Stimulated activated CD4-positive, alpha-beta T cell treated with anti-CD3 and anti-CD28 coated beads, Interleukin-1b, Interleukin-23, amount 100 ng/mL, for 48 hours (primary cell): ENCODE data around the gene HOXD8.

Source experiments
- DNase-seq: peaks from one replicate; pipeline ENCODE4 v3.0.0-alpha.2; 2020

HOXD8 gene

DNA sequence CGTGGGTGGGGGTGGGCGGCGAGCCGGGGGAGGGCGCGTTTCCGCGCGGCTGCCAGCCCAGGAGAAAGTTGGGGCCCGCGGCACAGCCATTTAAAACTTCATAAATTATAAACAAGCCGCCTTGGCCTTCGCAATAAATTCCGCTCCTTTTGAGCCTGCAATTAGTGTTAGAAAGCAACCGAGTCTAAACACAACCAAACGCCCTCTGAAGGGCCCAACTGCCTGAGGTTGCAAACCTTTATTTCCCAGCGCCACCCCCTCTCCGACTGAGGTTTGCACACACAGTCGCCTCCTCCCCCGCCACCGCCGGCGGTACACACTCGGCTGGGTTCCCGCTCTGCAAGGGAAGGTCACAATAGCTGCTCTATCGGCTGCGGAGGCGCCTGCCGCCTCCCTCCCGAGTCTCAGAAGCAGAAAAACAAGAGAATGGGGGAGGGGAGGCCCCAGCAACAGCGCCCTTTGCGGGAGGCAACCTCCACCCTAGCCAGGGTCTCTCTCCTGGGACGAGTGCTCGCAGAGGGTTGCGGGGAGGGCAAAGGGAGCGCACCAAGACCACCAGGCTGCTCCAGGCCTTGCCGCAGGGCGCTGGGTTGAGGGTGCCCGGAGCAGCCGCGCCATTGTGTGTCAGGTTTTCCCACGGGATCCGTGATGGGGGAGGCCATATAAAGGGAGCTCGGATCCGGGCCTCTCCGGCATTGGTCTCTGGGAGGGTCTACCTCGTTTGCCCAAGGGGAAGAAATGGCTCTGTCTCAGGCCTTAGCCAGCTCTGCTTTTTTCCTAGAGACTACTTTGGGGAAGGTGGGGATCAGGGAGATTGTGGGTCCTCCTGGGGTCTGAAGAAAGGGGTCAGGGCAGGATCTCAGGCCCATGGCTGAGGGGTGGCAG lies 45.6 kb downstream of the HOXD8 start:
- no peak for DNase-seq

DNA sequence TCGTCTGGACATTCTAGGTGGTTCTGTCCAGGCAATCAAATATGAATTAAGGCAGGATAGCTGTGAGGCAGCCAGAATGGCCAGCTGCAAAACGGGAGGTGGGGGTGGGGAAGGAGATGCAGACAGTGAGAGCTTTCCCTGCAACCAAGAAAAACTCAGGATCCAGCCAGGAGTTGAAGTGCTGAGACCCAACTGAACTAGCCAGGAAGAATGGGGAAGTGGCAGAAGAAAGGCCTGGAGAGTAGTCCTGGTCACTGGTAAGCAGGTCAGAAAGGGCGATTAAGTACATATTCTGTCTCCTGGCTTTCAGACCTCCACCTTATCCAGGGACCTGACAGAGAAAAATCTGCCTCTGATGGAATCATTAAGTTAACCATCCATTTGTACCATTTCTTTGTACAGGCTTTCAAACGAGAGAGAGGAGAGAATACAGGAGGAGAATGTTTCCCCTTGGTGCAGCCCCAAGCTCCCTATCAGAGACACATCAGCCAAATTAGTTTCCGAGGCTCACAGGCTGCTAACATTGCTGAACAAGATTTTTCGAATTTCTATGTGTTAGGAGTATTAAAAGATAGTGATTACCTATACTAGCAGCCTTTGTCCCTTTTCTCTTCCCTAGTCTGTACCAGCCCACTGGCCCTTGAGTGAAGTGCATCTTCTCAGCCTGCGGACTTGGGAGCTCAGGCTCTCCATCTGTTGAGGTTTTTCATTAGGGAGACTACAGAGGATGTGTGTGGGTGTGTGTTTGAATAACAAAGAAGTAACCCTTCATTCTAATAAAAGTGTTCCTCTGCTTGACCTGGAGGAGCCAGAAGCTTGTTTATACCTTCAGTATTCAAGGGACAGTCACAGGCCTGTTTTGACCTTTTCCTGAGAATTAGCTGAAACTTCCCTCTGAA lies 46.5 kb downstream of the HOXD8 start:
- no peak for DNase-seq

DNA sequence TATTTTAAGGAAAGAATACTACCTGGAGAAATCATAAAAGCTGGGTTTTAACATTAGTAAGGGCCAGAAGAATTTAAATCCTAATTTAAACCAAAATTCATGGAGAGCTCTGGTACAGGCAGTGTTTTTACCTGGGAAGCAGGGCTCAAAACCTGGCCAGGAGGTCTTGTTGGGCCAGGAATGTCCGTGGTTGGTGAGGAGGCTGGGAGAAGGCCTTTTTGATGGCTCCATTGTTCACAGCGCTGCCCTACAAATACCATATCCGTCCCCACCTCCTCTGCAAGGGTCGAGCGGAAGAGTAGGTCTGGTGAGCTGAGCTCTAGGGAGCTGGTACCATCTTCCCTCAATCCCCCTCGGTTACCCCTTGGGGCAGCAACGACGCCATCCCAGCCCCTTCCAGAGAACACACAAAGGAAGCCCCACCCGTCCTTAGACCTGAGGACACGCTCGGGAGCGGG lies 48.1 kb downstream of the HOXD8 start:
- DNase-seq = no peak

DNA sequence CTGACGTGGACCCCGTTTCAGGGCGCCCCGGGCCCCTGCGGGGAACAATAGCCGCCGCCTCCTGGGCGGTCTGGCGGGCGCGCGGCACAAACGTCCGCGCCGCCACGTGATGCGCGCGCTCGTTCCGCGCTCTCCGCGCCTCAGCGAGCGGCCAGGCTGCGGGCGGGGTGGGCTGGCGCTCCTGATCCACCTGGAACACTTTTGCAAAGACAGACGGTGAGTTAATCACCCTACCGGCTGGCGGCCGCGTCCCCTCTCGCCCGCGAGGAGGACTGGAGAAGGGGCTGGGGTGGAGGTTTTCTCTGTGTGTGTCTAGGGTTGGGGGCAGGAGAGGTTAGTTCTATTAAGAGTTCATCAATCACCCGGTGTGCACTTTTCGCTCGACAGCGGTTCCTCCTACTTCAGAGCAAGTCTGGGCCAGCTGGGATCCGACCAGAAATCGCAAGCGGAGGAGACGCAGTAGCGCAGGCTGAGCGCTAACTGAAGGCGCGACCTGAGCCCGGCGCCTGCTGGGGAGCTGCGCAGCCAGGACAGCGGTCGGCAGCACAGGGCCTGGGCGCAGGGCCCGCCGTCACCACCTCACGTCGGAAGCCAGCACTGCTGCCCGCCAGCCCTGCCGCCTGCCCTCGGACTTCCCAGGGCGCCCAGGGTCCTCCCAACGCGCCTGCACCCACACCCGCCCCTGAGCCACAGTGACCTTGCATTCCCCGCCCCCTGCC lies 48.7 kb downstream of the HOXD8 start:
- no peak for DNase-seq

DNA sequence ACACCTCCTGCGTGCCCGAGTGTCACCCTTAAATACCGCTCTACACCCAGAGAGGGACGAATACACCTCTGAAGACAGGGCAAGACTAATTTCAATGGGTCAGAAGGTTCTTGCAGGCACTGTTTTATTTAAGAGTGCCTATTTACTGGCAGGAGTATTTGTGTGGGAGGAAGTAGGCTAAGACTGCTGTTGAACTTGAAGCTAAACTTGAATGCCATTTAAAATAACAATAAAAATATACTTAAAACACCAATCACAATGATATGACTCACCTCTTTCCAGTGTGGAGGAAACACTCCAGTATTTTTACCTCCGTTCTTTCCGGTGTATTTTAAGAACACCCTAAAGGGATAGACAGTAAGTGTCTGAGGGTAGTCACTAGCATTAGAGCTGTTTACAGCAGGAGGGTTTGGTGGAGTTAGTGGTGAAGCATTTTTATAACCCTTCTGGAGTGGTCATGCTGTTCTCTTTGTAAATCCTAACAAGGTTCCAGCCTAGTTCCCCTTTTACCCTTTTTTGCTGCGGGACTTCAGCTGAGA lies 49.3 kb downstream of the HOXD8 start:
- DNase-seq = no peak

DNA sequence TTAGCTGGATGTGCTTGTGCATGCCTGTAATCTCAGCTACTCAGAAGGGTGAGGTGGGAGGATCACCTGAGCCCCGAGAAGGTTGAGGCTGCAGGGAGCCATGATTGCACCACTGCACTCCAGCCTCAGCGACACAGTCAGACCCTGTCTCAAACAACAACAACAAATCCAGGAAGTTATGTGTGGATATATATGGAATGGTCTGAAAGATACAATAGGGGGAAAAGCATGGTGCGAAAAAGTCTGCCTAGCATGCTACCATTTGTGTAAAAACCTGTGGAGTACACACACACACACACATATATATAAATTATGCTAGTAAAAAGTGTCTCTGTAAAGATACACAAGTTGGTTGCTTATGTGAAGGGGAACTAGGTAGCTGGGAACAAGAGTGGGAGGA lies 52.0 kb downstream of the HOXD8 start:
- no peak for DNase-seq
